Trophoblast cell (in vitro differentiated cells and primary cell): ENCODE data around the gene ALG11.

Experiments used
- DNase-seq, 2 donors: peaks; one replicate each; pipeline ENCODE4 v3.0.0-alpha.2; 2016
- H2AFZ ChIP-seq: 2 replicates; pipeline ENCODE4 v1.6.1; 2013; ENCODE audit warnings: low read length, moderate library complexity, mild to moderate bottlenecking; ENCODE audit not compliant: insufficient read depth, poor library complexity
- H2AK5ac ChIP-seq: 2 replicates; pipeline ENCODE4 v1.6.1; 2013; ENCODE audit warnings: mild to moderate bottlenecking, low read length
- H2BK120ac ChIP-seq: 2 replicates; pipeline ENCODE4 v1.6.1; 2013; ENCODE audit warnings: low read length, mild to moderate bottlenecking, moderate library complexity; ENCODE audit not compliant: insufficient read depth, poor library complexity
- H2BK12ac ChIP-seq: 2 replicates; pipeline ENCODE4 v1.6.1; 2013; ENCODE audit warnings: mild to moderate bottlenecking, low read length, moderate library complexity
- H2BK5ac ChIP-seq: 2 replicates; pipeline ENCODE4 v1.6.1; 2013; ENCODE audit warnings: low read length, low read depth, moderate library complexity, mild to moderate bottlenecking; ENCODE audit not compliant: poor library complexity
- H3K14ac ChIP-seq: 2 replicates; pipeline ENCODE4 v1.6.1; 2013; ENCODE audit warnings: mild to moderate bottlenecking, low read length
- H3K18ac ChIP-seq: 2 replicates; pipeline ENCODE4 v1.6.1; 2013; ENCODE audit warnings: mild to moderate bottlenecking, low read length
- H3K23ac ChIP-seq: 2 replicates; pipeline ENCODE4 v1.6.1; 2013; ENCODE audit warnings: low read length
- H3K27ac ChIP-seq: 2 replicates; pipeline ENCODE4 v1.5.1; 2013; ENCODE audit warnings: low read depth, mild to moderate bottlenecking, inconsistent platforms, low read length, moderate library complexity
- H3K27me3 ChIP-seq: 2 replicates; pipeline ENCODE4 v1.6.1; 2013; ENCODE audit warnings: inconsistent platforms, mild to moderate bottlenecking, low read length, moderate library complexity; ENCODE audit not compliant: insufficient read depth
- H3K36me3 ChIP-seq, 2 experiments: 1 replicate in 1 of 2; 2 replicates in 1 of 2; pipeline ENCODE4 v1.6.1; 2013; ENCODE audit warnings: low read length in 2 of 2, mild to moderate bottlenecking in 2 of 2, moderate library complexity in 1 of 2; ENCODE audit not compliant: insufficient read depth in 2 of 2, control insufficient read depth in 1 of 2
- H3K4ac ChIP-seq: 2 replicates; pipeline ENCODE4 v1.6.1; 2013; ENCODE audit warnings: low read depth, mild to moderate bottlenecking, low read length, moderate library complexity
- H3K4me1 ChIP-seq, 2 experiments: 1 replicate in 1 of 2; 2 replicates in 1 of 2; pipeline ENCODE4 v1.6.1; 2013; ENCODE audit warnings: low read length in 2 of 2, mild to moderate bottlenecking in 2 of 2, moderate library complexity in 1 of 2; ENCODE audit not compliant: insufficient read depth in 2 of 2, control insufficient read depth in 1 of 2
- H3K4me2 ChIP-seq: 2 replicates; pipeline ENCODE4 v1.6.1; 2013; ENCODE audit warnings: inconsistent platforms, mild to moderate bottlenecking, low read length, moderate library complexity
- H3K4me3 ChIP-seq: 2 replicates; pipeline ENCODE4 v1.5.1; 2013; ENCODE audit warnings: mild to moderate bottlenecking, low read depth, low read length, inconsistent platforms
- H3K79me1 ChIP-seq: one replicate; pipeline ENCODE4 v1.6.1; 2013; ENCODE audit warnings: low read length
- H3K79me2 ChIP-seq: 2 replicates; pipeline ENCODE4 v1.6.1; 2013; ENCODE audit warnings: low read length, mild to moderate bottlenecking; ENCODE audit not compliant: control insufficient read depth, insufficient read depth, poor library complexity
- H3K9ac ChIP-seq: 2 replicates; pipeline ENCODE4 v1.6.1; 2013; ENCODE audit warnings: mild to moderate bottlenecking, low read length
- H3K9me3 ChIP-seq: 2 replicates; pipeline ENCODE4 v1.6.1; 2013; ENCODE audit warnings: low read depth, mild to moderate bottlenecking, control low read depth, inconsistent platforms, low read length; ENCODE audit not compliant: insufficient read depth
- H4K12ac ChIP-seq: 2 replicates; pipeline ENCODE4 v1.6.1; 2013; ENCODE audit warnings: low read depth, mild to moderate bottlenecking, low read length, moderate library complexity
- H4K8ac ChIP-seq: 2 replicates; pipeline ENCODE4 v1.6.1; 2013; ENCODE audit warnings: low read depth, mild to moderate bottlenecking, low read length, moderate library complexity
- H4K91ac ChIP-seq: one replicate; pipeline ENCODE4 v1.6.1; 2013; ENCODE audit warnings: low read depth, mild to moderate bottlenecking, low read length, moderate library complexity
- WGBS: extraction: QIAGEN DNeasy Blood & Tissue Kit; methylation state at CpG from one replicate; pipeline ENCODE4 v1.1.7; 2013; ENCODE audit warnings: missing lambda C conversion rate; ENCODE audit not compliant: insufficient read length, insufficient coverage; ENCODE audit errors: extremely low coverage; 5-methylcytosine and 5-hydroxymethylcytosine counted together

ALG11 gene

GRCh38 chr13:52036037-52036436 lies 23.8 kb downstream of the ALG11 start:
- no peaks in the 10 kb centered on the region for H3K36me3 ChIP-seq
- H3K4ac ChIP-seq: no peak overlapping the region
- no CpG with 5 or more reads among the region's 1 CpG for WGBS
- H3K4me1 ChIP-seq: no peaks in the 10 kb centered on the region
- H3K4me2 ChIP-seq: no peak overlapping the region
- no peaks in the 10 kb centered on the region for H3K9me3 ChIP-seq
- H3K79me2 ChIP-seq: no peaks in the 10 kb centered on the region
- no peak overlapping the region for H3K23ac ChIP-seq
- no peak overlapping the region for H4K91ac ChIP-seq
- DNase-seq: no peak
- H2BK12ac ChIP-seq: no peak overlapping the region
- no peak overlapping the region for H3K18ac ChIP-seq
- H2BK120ac ChIP-seq: no peak overlapping the region
- H3K27ac ChIP-seq: no peak overlapping the region
- no peak overlapping the region for H3K14ac ChIP-seq
- H3K4me3 ChIP-seq: no peak overlapping the region
- H3K27me3 ChIP-seq: no peaks in the 10 kb centered on the region
- H4K8ac ChIP-seq: no peak overlapping the region
- H2BK5ac ChIP-seq: no peak overlapping the region
- no peaks in the 10 kb centered on the region for H3K79me1 ChIP-seq
- no peak overlapping the region for H4K12ac ChIP-seq
- no peak overlapping the region for H2AFZ ChIP-seq
- no peak overlapping the region for H2AK5ac ChIP-seq
- no peak overlapping the region for H3K9ac ChIP-seq

- no peak overlapping the region for H3K18ac ChIP-seq
Observed at GRCh38 chr13:52043675-52044074, 31.5 kb downstream of the ALG11 start.

GRCh38 chr13:52047463-52047862 lies 35.3 kb downstream of the ALG11 start:
- H3K4me3 ChIP-seq: no peak overlapping the region
- no peak overlapping the region for H3K9ac ChIP-seq
- no peak overlapping the region for H2AK5ac ChIP-seq
- no CpG with 5 or more reads among the region's 3 CpGs for WGBS
- no peak overlapping the region for H3K27ac ChIP-seq
- no peak overlapping the region for H2BK12ac ChIP-seq
- H3K79me2 ChIP-seq: no peaks in the 10 kb centered on the region
- H3K9me3 ChIP-seq: no peaks in the 10 kb centered on the region
- H3K4me2 ChIP-seq: no peak overlapping the region
- no peaks in the 10 kb centered on the region for H3K36me3 ChIP-seq
- H3K4ac ChIP-seq: no peak overlapping the region
- H3K18ac ChIP-seq: no peak overlapping the region
- no peaks in the 10 kb centered on the region for H3K79me1 ChIP-seq
- H3K23ac ChIP-seq: no peak overlapping the region
- no peak overlapping the region for H2BK5ac ChIP-seq
- H4K8ac ChIP-seq: no peak overlapping the region
- H3K14ac ChIP-seq: no peak overlapping the region
- H2AFZ ChIP-seq: no peak overlapping the region
- peaks cover 0 to 2% of the 10 kb centered on the region in 2 experiments for H3K4me1 ChIP-seq
- no peak overlapping the region for H4K91ac ChIP-seq
- no peaks in the 10 kb centered on the region for H3K27me3 ChIP-seq
- DNase-seq: no peak
- H4K12ac ChIP-seq: no peak overlapping the region
- no peak overlapping the region for H2BK120ac ChIP-seq

More at GRCh38 chr13:52043675-52044074, 31.5 kb downstream of the ALG11 start:
- Histone ChIP-seq H2AK5ac (no peak overlapping the region), H2BK5ac (no peak overlapping the region), H2AFZ (no peak overlapping the region), H3K23ac (no peak overlapping the region), H3K27me3 (no peaks in the 10 kb centered on the region), H4K91ac (no peak overlapping the region), H4K8ac (no peak overlapping the region), H2BK120ac (no peak overlapping the region), H3K9ac (no peak overlapping the region), H3K4me1 (no peaks in the 10 kb centered on the region), H3K4me3 (no peak overlapping the region), H3K79me2 (no peaks in the 10 kb centered on the region), H3K27ac (no peak overlapping the region), H3K4ac (no peak overlapping the region), H4K12ac (no peak overlapping the region), H3K9me3 (no peaks in the 10 kb centered on the region), H3K36me3 (no peaks in the 10 kb centered on the region), H3K4me2 (no peak overlapping the region), H3K14ac (no peak overlapping the region), H3K79me1 (no peaks in the 10 kb centered on the region), H2BK12ac (no peak overlapping the region)
- WGBS: no CpG with 5 or more reads among the region's 3 CpGs
- DNase-seq: no peak

DNA sequence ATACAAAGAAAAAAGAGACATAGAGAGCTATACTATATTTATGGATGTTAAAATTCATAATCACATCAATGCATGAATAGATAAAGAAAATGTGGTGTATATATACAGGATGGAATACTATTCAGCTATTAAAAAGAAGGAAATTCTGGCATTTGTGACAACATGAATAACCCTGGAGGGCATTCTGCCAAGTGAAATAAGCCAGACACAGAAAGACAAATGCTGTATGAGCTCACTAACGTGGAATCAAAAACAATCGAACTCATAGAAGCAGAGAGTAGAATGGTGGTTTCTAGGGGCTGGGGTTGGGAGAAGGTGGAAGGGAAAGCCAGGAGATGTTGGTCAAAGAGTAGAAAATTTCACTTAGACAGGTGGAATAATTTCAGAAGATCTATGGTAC lies 36.3 kb downstream of the ALG11 start:
- Histone ChIP-seq H3K4ac (no peak overlapping the region), H4K8ac (no peak overlapping the region), H3K23ac (no peak overlapping the region), H3K4me3 (no peak overlapping the region), H3K14ac (no peak overlapping the region), H2BK12ac (no peak overlapping the region), H3K4me2 (peak overlapping the region; percentile 27), H3K27ac (no peak overlapping the region), H3K79me2 (no peaks in the 10 kb centered on the region), H3K79me1 (no peaks in the 10 kb centered on the region), H3K4me1 (peaks cover 0 to 6% of the 10 kb centered on the region in 2 experiments), H3K9me3 (no peaks in the 10 kb centered on the region), H3K27me3 (no peaks in the 10 kb centered on the region), H4K12ac (no peak overlapping the region), H3K18ac (no peak overlapping the region), H2AK5ac (no peak overlapping the region), H2AFZ (no peak overlapping the region), H3K36me3 (no peaks in the 10 kb centered on the region), H2BK120ac (no peak overlapping the region), H4K91ac (no peak overlapping the region), H3K9ac (no peak overlapping the region), H2BK5ac (no peak overlapping the region)
- no CpG with 5 or more reads among the region's 2 CpGs for WGBS
- DNase-seq: no peak
